ENCODE data around the gene CTXND1.

Gene CTXND1

DNA sequence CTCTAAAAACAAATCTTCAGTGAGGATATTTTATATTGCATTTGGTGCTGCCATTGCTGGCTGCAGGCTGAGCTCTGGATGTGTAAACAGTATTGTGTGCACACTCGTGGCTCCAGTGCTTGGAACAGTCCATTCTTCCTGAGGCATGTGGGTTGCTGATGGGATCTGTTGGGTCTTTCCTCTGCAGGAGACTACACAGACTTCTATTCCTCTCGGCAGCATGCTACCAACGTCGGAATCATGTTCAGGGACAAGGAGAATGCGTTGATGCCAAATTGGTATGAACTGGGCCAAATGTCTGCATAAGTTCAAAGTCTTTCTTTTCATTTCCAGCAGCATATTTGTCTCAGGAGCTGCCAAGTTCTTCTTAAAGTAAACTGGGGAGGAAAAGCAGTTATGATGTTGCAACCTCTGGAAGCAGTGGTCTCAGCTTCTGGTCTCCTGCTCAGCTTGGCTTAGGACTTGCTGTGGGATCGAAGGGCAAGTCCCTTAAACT is 89.9 kb downstream of the CTXND1 start:
- TF ChIP-seq, protein P1, sequence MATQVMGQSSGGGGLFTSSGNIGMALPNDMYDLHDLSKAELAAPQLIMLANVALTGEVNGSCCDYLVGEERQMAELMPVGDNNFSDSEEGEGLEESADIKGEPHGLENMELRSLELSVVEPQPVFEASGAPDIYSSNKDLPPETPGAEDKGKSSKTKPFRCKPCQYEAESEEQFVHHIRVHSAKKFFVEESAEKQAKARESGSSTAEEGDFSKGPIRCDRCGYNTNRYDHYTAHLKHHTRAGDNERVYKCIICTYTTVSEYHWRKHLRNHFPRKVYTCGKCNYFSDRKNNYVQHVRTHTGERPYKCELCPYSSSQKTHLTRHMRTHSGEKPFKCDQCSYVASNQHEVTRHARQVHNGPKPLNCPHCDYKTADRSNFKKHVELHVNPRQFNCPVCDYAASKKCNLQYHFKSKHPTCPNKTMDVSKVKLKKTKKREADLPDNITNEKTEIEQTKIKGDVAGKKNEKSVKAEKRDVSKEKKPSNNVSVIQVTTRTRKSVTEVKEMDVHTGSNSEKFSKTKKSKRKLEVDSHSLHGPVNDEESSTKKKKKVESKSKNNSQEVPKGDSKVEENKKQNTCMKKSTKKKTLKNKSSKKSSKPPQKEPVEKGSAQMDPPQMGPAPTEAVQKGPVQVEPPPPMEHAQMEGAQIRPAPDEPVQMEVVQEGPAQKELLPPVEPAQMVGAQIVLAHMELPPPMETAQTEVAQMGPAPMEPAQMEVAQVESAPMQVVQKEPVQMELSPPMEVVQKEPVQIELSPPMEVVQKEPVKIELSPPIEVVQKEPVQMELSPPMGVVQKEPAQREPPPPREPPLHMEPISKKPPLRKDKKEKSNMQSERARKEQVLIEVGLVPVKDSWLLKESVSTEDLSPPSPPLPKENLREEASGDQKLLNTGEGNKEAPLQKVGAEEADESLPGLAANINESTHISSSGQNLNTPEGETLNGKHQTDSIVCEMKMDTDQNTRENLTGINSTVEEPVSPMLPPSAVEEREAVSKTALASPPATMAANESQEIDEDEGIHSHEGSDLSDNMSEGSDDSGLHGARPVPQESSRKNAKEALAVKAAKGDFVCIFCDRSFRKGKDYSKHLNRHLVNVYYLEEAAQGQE (IDR thresholded peaks at IDR 0.05; ENCODE audit: insufficient read depth in 1 of 2, low read depth in 2 of 2, low read length in 2 of 2): no peak
- TF ChIP-seq TAF1 (IDR thresholded peaks at IDR 0.05; ENCODE audit: borderline replicate concordance, insufficient read depth, low read length) (no peak), FOXP2 (optimal IDR thresholded peaks at IDR 0.05; ENCODE audit: borderline replicate concordance, extremely low read depth, extremely low read length, insufficient read depth) (no peak), SIN3A (IDR thresholded peaks at IDR 0.05; ENCODE audit: borderline replicate concordance, insufficient read depth, low read length) (no peak), POLR2AphosphoS5 (IDR thresholded peaks at IDR 0.05; ENCODE audit: low read depth, low read length) (no peak)

DNA sequence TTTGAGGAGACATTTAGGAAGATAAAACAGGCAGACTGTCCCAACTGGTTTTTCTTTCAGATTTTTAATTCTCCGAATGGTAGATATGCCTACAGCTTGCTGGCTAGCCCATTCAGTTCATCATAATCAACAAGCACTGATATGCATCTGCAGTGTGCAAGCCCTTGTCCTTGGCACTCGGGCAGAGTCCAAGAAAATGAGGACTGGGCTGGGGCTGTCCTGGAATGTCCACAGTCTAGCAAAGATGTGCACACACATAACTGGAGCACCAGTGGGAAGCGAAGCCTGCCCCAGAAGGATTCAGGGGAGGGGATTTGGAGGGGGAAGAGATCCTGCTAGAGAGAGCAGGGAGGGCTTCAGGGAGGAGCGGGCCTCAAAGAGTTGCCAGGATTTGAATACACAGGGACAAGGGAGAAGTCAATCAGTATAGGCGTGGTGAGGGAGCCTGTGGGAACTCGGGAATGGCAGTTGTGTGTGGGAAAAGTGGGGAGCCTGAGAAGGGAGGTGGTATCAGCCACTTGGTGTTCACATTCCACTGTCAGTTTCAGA is 90.5 kb downstream of the CTXND1 start:
- no peak for TF ChIP-seq SIN3A (IDR thresholded peaks at IDR 0.05; ENCODE audit: borderline replicate concordance, insufficient read depth, low read length)
- TF ChIP-seq FOXP2 (optimal IDR thresholded peaks at IDR 0.05; ENCODE audit: borderline replicate concordance, extremely low read depth, extremely low read length, insufficient read depth): no peak
- TF ChIP-seq TAF1 (IDR thresholded peaks at IDR 0.05; ENCODE audit: borderline replicate concordance, insufficient read depth, low read length): no peak
- TF ChIP-seq, protein P1 (IDR thresholded peaks at IDR 0.05; ENCODE audit: insufficient read depth in 1 of 2, low read depth in 2 of 2, low read length in 2 of 2): no peak

DNA sequence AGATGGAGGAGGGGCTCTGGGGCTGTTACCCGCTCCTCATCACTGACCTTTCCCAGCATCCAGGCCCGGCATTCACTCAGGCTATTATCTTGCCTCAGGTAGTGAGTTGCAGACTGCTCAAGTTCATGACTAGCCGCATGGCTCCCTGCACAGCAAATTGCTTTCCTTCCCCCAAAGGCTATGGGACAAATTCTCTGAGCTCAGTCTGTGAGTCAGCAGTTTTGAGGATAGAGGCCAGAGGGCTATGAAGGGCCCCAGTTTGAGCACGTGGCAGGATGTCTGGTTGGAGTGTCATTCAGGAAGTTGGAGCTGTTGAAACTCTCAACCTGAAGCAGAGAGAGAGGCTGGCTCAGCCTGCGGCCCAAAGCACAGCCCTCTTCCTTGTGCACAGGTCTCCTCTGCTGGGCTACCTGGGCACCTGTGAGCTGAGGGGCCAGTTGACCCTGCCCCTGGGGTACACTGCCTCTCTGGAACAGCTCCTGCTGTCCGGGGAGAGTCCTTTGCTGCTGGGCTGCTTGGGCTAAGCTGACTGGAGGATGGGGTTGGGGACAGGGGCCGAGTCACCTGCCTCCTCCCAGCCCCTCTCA is 91.3 kb downstream of the CTXND1 start:
- TF ChIP-seq, protein P1 (IDR thresholded peaks at IDR 0.05; ENCODE audit: insufficient read depth in 1 of 2, low read depth in 2 of 2, low read length in 2 of 2): peak in 1 of 2 experiments; percentile 50; a peak in 2 of 4 replicates
- TF ChIP-seq POLR2AphosphoS5 (IDR thresholded peaks at IDR 0.05; ENCODE audit: low read depth, low read length) (no peak), SIN3A (IDR thresholded peaks at IDR 0.05; ENCODE audit: borderline replicate concordance, insufficient read depth, low read length) (peak; percentile 38; the same call in 1 of the 2 replicates), TAF1 (IDR thresholded peaks at IDR 0.05; ENCODE audit: borderline replicate concordance, insufficient read depth, low read length) (no peak; the same call in 1 of the 2 replicates)

DNA sequence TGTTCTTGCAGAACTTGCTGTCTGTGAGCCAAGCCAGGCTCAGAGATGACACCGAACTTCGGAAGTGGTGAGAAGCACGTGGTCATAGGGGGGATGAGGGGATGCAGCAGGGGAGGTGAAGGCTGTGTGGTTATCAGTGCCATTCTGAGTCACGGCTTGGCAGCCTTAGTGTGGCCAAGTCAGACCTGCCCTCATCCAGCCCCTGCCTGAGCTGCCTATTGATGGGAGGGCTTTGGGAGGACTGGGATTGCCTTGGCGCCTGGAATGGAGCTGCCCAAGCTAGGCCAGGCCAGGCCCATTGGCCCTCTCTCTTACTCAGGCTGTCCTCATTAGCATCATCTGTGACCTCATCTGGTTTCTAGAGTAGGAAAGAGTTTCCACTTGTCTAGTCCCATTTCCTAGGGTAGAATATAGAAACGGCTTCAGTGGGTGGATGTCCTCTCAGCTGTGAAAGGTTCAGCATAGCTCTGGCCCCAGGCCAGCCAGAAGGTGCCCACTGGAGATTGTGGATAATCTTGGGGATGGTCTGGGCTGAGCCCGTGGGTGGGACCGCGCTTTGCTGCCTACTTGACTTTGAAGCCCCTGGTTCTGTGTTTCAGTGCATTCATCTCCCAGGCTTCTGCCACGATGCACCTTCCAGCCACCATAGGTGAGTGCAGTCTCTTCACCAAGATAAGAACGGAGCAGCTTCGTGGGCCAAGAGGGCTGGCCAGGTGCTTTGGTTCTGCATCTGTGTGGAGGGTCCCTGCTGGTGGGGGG is 92.0 kb downstream of the CTXND1 start:
- TF ChIP-seq TAF1 (IDR thresholded peaks at IDR 0.05; ENCODE audit: borderline replicate concordance, insufficient read depth, low read length): no peak
- no peak for TF ChIP-seq SIN3A (IDR thresholded peaks at IDR 0.05; ENCODE audit: borderline replicate concordance, insufficient read depth, low read length)
- TF ChIP-seq FOXP2 (optimal IDR thresholded peaks at IDR 0.05; ENCODE audit: borderline replicate concordance, extremely low read depth, extremely low read length, insufficient read depth): no peak
- TF ChIP-seq, protein P1 (IDR thresholded peaks at IDR 0.05; ENCODE audit: insufficient read depth in 1 of 2, low read depth in 2 of 2, low read length in 2 of 2): no peak
- no peak for TF ChIP-seq POLR2AphosphoS5 (IDR thresholded peaks at IDR 0.05; ENCODE audit: low read depth, low read length)

All from PFSK-1 (cell line).